CD4-positive, alpha-beta T cell (primary cell): ENCODE measurements around the gene EVC2. TPM values are rescaled to one million over a fixed set of nuclear protein-coding genes. Genes with fewer than 3 reads are reported as not detected.

Experiments
- ATAC-seq: fragments of 200-7000 bp; cut with Tn5 transposase; one replicate; pipeline ENCODE4 v1.10.0; 2022; ENCODE audit warnings: mild to moderate bottlenecking; ENCODE audit not compliant: poor library complexity
- CTCF ChIA-PET: fragments of 350-600 bp; sonication (Branson Sonifier 250); formaldehyde crosslinking; loops from one replicate; lab custom pipeline; 2021; ENCODE audit warnings: antibody characterized with exemption, inconsistent platforms; lab: Charles Lee
- POLR2A ChIA-PET: fragments of 350-600 bp; sonication (Branson Sonifier 250); formaldehyde crosslinking; loops from one replicate; lab custom pipeline; 2021; ENCODE audit warnings: antibody characterized with exemption, inconsistent platforms; lab: Charles Lee
- DNase-seq, 14 experiments: peaks; one replicate each; pipeline ENCODE4 v3.0.0-alpha.2; 2013 to 2020; ENCODE audit warnings: mixed read lengths in 2 of 14
- H3K27ac ChIP-seq, 2 donors: one replicate each; pipeline versions ENCODE4 v1.5.1 to v1.7.0; 2013; ENCODE audit warnings: low read length in 2 of 2, low read depth in 1 of 2, mild to moderate bottlenecking in 1 of 2
- H3K27me3 ChIP-seq, 2 experiments: 1 replicate in 1 of 2; 2 replicates in 1 of 2; pipeline versions ENCODE4 v1.6.1 to v1.7.0; 2013; ENCODE audit warnings: low read length in 2 of 2, control low read depth in 1 of 2, mild to moderate bottlenecking in 1 of 2, moderate library complexity in 1 of 2; ENCODE audit not compliant: insufficient read depth in 2 of 2, control insufficient read depth in 1 of 2
- H3K36me3 ChIP-seq: one replicate; pipeline ENCODE4 v1.6.1; 2013; ENCODE audit warnings: low read length, control low read depth; ENCODE audit not compliant: insufficient read depth
- H3K4me1 ChIP-seq: one replicate; pipeline ENCODE4 v1.6.1; 2013; ENCODE audit warnings: low read length, control low read depth; ENCODE audit not compliant: insufficient read depth
- H3K4me3 ChIP-seq: one replicate; pipeline ENCODE4 v1.5.1; 2013; ENCODE audit warnings: mild to moderate bottlenecking, low read length, moderate library complexity
- H3K9me3 ChIP-seq, 2 experiments: 1 replicate in 1 of 2; 2 replicates in 1 of 2; pipeline versions ENCODE4 v1.6.1 to v1.7.0; 2013; ENCODE audit warnings: low read length in 2 of 2, mild to moderate bottlenecking in 2 of 2, control low read depth in 1 of 2, moderate library complexity in 1 of 2; ENCODE audit not compliant: control insufficient read depth in 1 of 2, insufficient read depth in 1 of 2
- H3K27ac Mint-ChIP-seq: one replicate; pipeline ENCODE4 v1.8.0; 2020; ENCODE audit warnings: mixed read lengths
- H3K27me3 Mint-ChIP-seq: one replicate; pipeline ENCODE4 v1.8.0; 2021; ENCODE audit warnings: mixed read lengths
- H3K36me3 Mint-ChIP-seq: one replicate; pipeline ENCODE4 v1.8.0; 2021; ENCODE audit warnings: low read depth, mixed read lengths
- H3K4me1 Mint-ChIP-seq: one replicate; pipeline ENCODE4 v1.8.0; 2021; ENCODE audit warnings: low read depth, mixed read lengths
- H3K4me3 Mint-ChIP-seq: one replicate; pipeline ENCODE4 v1.8.0; 2020; ENCODE audit warnings: mild to moderate bottlenecking, mixed read lengths
- H3K9me3 Mint-ChIP-seq: one replicate; pipeline ENCODE4 v1.8.0; 2020; ENCODE audit warnings: mixed read lengths
- CTCF ChIP-seq: fragments of 200-600 bp; IDR thresholded peaks from one replicate; pipeline ENCODE4 v1.8.0; 2022; ENCODE audit warnings: antibody characterized with exemption, mild to moderate bottlenecking
- intact Hi-C, 2 experiments: fragments of 100-400 bp; cut with DNase I in 1 of 2; cut with micrococcal nuclease in 1 of 2; formaldehyde crosslinking; loops; one replicate each; pipeline versions ENCODE4 v1.15.1 to v1.9.0; 2023 to 2025; cut with DNase I, micrococcal nuclease
- total RNA-seq, 174 experiments: library from RNA in 2 of 174; stranded (reverse) in 2 of 174; gene quantifications; one replicate each; pipeline ENCODE4 v1.2.3 and lab custom pipeline; 2021 to 2026

The EVC2 gene
- total RNA-seq, 2 experiments from 2014 or later, result 1.1 to 1.3 TPM

GRCh38 chr4:5544762-5545161 is 163.6 kb downstream of the EVC2 start:
- Histone ChIP-seq H3K27ac (no peak overlapping the region), H3K9me3 (peaks cover 0 to 26% of the 10 kb centered on the region in 2 experiments), H3K36me3 (no peaks in the 10 kb centered on the region), H3K4me1 (no peaks in the 10 kb centered on the region), H3K4me3 (no peak overlapping the region), H3K27me3 (no peaks in the 10 kb centered on the region)
- POLR2A ChIA-PET, result no interaction called here
- H3K27me3 Mint-ChIP-seq, result no peaks in the 10 kb centered on the region
- no peaks in the 10 kb centered on the region for H3K4me1 Mint-ChIP-seq
- peaks cover 5% of the 10 kb centered on the region for H3K9me3 Mint-ChIP-seq
- ATAC-seq, result no peak
- TF ChIP-seq CTCF, result no peak
- intact Hi-C loops, result no loop called here
- no peak overlapping the region for H3K27ac Mint-ChIP-seq
- CTCF ChIA-PET, result no interaction called here
- H3K4me3 Mint-ChIP-seq, result no peak overlapping the region
- DNase-seq, result no peak
- no peaks in the 10 kb centered on the region for H3K36me3 Mint-ChIP-seq

GRCh38 chr4:5543681-5544080 is 164.7 kb downstream of the EVC2 start:
- Mint-ChIP-seq H3K27ac (no peak overlapping the region), H3K27me3 (no peaks in the 10 kb centered on the region), H3K9me3 (peaks cover 5% of the 10 kb centered on the region), H3K4me1 (no peaks in the 10 kb centered on the region), H3K4me3 (no peak overlapping the region), H3K36me3 (no peaks in the 10 kb centered on the region)
- no peak for ATAC-seq
- no peaks in the 10 kb centered on the region for H3K4me1 ChIP-seq
- H3K4me3 ChIP-seq, result no peak overlapping the region
- H3K27me3 ChIP-seq, result no peaks in the 10 kb centered on the region
- POLR2A ChIA-PET, result no interaction called here
- TF ChIP-seq CTCF, result no peak
- DNase-seq, result no peak
- no peaks in the 10 kb centered on the region for H3K36me3 ChIP-seq
- H3K9me3 ChIP-seq, result peaks cover 0 to 26% of the 10 kb centered on the region in 2 experiments
- H3K27ac ChIP-seq, result no peak overlapping the region
- CTCF ChIA-PET, result no interaction called here
- intact Hi-C loops, result no loop called here

GRCh38 chr4:5541169-5541568 is 167.2 kb downstream of the EVC2 start:
- Histone ChIP-seq H3K27ac (no peak overlapping the region), H3K4me3 (no peak overlapping the region), H3K36me3 (no peaks in the 10 kb centered on the region), H3K27me3 (no peaks in the 10 kb centered on the region), H3K9me3 (peaks cover 0 to 11% of the 10 kb centered on the region in 2 experiments), H3K4me1 (no peaks in the 10 kb centered on the region)
- ChIA-PET POLR2A (no interaction called here), CTCF (no interaction called here)
- no peak for ATAC-seq
- Mint-ChIP-seq H3K9me3 (peaks cover 5% of the 10 kb centered on the region), H3K27me3 (no peaks in the 10 kb centered on the region), H3K27ac (no peak overlapping the region), H3K36me3 (no peaks in the 10 kb centered on the region), H3K4me1 (no peaks in the 10 kb centered on the region), H3K4me3 (no peak overlapping the region)
- intact Hi-C loops, result no loop called here
- no peak for TF ChIP-seq CTCF
- DNase-seq, result no peak
